DOHH2 (cell line): ENCODE results near the gene NUP50.

Source experiments
- EZH2phosphoT487 ChIP-seq: fragments of 200-600 bp; sonication (generic); IDR thresholded peaks from 2 replicates; pipeline ENCODE4 v1.6.1; 2017; ENCODE audit warnings: borderline replicate concordance, mild to moderate bottlenecking, antibody characterized with exemption, low read length, moderate library complexity, mixed read lengths
- TF ChIP-seq, protein P1 (sequence below): fragments of 200-600 bp; sonication (generic); IDR thresholded peaks from one replicate; pipeline ENCODE4 v1.5.1; 2014; ENCODE audit warnings: antibody characterized with exemption, mild to moderate bottlenecking, low read depth, low read length; ENCODE audit not compliant: poor library complexity, severe bottlenecking

DNA sequence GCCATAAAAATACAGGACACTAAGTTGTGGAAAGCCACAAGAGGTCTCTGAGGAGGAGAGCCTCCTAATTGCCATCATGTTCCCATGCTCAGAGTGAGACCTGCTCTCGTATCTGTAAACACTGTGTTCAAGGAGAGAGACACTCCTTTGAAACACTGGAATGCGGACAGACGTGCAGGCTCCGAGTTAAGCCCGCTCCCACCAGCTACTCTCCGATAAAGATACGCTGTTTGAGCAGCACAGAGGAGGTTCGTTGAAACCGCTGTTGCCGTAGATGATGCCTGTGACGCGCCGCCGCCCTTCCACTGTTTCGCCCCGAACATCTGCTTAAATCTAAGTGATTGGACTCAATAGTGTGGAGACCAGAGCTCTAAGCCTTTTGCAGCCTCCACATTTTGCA is 25.1 kb downstream of the NUP50 start:
- TF ChIP-seq, protein P1, sequence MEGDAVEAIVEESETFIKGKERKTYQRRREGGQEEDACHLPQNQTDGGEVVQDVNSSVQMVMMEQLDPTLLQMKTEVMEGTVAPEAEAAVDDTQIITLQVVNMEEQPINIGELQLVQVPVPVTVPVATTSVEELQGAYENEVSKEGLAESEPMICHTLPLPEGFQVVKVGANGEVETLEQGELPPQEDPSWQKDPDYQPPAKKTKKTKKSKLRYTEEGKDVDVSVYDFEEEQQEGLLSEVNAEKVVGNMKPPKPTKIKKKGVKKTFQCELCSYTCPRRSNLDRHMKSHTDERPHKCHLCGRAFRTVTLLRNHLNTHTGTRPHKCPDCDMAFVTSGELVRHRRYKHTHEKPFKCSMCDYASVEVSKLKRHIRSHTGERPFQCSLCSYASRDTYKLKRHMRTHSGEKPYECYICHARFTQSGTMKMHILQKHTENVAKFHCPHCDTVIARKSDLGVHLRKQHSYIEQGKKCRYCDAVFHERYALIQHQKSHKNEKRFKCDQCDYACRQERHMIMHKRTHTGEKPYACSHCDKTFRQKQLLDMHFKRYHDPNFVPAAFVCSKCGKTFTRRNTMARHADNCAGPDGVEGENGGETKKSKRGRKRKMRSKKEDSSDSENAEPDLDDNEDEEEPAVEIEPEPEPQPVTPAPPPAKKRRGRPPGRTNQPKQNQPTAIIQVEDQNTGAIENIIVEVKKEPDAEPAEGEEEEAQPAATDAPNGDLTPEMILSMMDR = no peak
- no peak for TF ChIP-seq EZH2phosphoT487
